Mesothelial cell of epicardium (in vitro differentiated cells): Measurements from ENCODE around the gene DAGLA. TPM values are rescaled to one million over a fixed set of nuclear protein-coding genes. Genes with fewer than 3 reads are reported as not detected.

Experiments used
- DNase-seq, 2 experiments: peaks; one replicate each; pipeline ENCODE4 v3.0.0; 2021; ENCODE audit warnings: low spot score in 2 of 2; ENCODE audit not compliant: unreplicated experiment in 2 of 2
- H3K27ac Mint-ChIP-seq: 2 replicates; pipeline ENCODE4 v1.8.0; 2021; ENCODE audit warnings: mixed read lengths
- H3K27me3 Mint-ChIP-seq: 2 replicates; pipeline ENCODE4 v1.8.0; 2021; ENCODE audit warnings: low read depth, mixed read lengths
- H3K36me3 Mint-ChIP-seq: 2 replicates; pipeline ENCODE4 v1.8.0; 2021; ENCODE audit warnings: mixed read lengths
- H3K4me1 Mint-ChIP-seq: 2 replicates; pipeline ENCODE4 v1.8.0; 2021; ENCODE audit warnings: mixed read lengths
- H3K4me3 Mint-ChIP-seq: 2 replicates; pipeline ENCODE4 v1.8.0; 2021; ENCODE audit warnings: mild to moderate bottlenecking, moderate library complexity, mixed read lengths
- H3K9me3 Mint-ChIP-seq: 2 replicates; pipeline ENCODE4 v1.8.0; 2021; ENCODE audit warnings: mixed read lengths
- total RNA-seq: library from RNA; stranded (reverse); gene quantifications from 3 replicates; pipeline ENCODE4 v1.2.1, GENCODE V29; 2021
- TF ChIP-seq, protein P1 (sequence below): fragments of 200-600 bp; sonication (generic); IDR thresholded peaks from one replicate; pipeline ENCODE4 v1.5.0; 2021; ENCODE audit warnings: antibody characterized with exemption; ENCODE audit not compliant: unreplicated experiment

The DAGLA gene
- total RNA-seq, 1 donor from 2014 or later, result 8.1 TPM

DNA sequence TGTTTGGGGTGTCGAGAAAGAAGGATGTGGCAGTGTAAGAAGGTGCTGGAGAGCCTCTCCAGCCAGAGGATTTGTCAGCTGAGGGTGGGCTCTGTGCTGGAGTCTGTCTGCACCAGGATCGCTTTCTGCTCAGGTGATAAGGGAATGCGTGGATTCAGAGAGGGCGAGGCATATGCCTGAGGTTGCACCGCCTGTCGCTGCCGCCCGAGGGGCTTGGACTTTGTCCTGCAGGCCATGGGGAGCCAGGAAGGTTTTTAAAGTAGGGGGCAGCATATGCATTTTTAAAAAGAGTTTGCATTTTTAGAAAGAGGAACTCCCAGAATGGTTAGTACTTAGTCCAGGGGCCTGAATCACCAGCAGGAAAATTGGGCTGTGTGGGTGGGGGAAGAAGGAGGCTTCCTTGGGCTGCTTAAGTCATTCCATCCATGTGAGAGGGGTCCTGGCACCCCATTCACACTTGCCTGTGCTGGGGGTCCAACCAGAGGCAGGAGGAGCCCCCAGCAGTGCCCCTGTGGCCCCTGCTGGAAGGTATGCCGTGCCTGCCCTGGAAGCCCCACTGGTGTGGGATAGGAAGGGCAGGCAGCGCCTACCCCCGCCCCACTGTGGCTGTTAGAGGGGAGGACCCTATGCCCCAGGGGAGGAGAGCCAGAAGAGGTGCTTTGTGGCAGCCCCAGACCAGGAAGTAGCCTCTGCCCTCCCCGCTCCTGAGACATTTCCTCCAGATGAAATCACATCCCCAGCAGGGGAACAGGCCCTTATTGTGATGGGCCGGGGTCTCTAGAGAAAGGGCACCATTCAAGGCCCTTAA is 36.5 kb downstream of the DAGLA start:
- DNase-seq, result no peak
- no peaks in the 10 kb centered on the region for H3K36me3 Mint-ChIP-seq
- H3K27ac Mint-ChIP-seq, result no peak overlapping the region
- H3K4me1 Mint-ChIP-seq, result peaks cover 12% of the 10 kb centered on the region
- TF ChIP-seq, protein P1, sequence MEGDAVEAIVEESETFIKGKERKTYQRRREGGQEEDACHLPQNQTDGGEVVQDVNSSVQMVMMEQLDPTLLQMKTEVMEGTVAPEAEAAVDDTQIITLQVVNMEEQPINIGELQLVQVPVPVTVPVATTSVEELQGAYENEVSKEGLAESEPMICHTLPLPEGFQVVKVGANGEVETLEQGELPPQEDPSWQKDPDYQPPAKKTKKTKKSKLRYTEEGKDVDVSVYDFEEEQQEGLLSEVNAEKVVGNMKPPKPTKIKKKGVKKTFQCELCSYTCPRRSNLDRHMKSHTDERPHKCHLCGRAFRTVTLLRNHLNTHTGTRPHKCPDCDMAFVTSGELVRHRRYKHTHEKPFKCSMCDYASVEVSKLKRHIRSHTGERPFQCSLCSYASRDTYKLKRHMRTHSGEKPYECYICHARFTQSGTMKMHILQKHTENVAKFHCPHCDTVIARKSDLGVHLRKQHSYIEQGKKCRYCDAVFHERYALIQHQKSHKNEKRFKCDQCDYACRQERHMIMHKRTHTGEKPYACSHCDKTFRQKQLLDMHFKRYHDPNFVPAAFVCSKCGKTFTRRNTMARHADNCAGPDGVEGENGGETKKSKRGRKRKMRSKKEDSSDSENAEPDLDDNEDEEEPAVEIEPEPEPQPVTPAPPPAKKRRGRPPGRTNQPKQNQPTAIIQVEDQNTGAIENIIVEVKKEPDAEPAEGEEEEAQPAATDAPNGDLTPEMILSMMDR, result no peak
- H3K27me3 Mint-ChIP-seq, result no peaks in the 10 kb centered on the region
- H3K4me3 Mint-ChIP-seq, result peak overlapping the region; percentile 33
- no peaks in the 10 kb centered on the region for H3K9me3 Mint-ChIP-seq

DNA sequence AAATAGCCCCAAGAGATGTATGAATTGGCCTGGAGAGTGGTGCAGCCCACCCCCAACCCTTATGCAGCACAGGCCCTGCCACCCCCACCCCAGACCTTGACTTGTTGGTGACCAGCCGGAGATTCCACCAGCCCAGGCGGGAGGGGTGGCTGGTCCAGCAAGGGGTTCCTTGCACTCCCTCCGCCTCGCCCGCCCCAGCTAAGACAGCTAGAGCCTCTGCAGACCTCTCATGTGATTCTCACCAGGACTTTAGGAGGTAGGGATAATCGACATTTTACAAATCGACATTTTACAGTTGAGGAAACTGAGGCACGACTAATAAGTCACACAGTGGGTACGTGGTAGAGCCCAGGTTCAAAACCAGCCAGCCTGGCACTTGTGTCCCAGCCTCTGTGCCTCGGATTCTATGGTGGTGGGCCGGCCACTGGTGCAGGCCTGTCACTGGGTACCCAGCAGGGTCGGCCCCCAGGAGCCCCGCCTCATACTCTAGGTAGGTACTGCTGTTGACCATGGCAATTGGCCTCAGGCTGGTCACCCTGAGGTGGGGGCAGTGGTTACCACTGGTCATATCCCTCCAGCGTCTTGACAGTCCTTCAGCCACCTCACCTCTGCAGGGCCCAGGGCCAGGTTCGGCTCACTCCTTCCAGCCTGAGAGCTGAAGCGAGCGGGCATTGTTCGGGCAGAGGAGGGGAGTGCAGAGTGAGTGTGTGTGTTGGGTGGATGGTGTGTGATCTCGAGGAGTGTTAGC is 37.3 kb downstream of the DAGLA start:
- TF ChIP-seq, protein P1, result no peak
- H3K9me3 Mint-ChIP-seq, result no peaks in the 10 kb centered on the region
- DNase-seq, result no peak
- H3K36me3 Mint-ChIP-seq, result no peaks in the 10 kb centered on the region
- H3K4me1 Mint-ChIP-seq, result peaks cover 12% of the 10 kb centered on the region
- H3K4me3 Mint-ChIP-seq, result peak overlapping the region; percentile 84
- H3K27me3 Mint-ChIP-seq, result no peaks in the 10 kb centered on the region
- peak overlapping the region; percentile 94 for H3K27ac Mint-ChIP-seq

DNA sequence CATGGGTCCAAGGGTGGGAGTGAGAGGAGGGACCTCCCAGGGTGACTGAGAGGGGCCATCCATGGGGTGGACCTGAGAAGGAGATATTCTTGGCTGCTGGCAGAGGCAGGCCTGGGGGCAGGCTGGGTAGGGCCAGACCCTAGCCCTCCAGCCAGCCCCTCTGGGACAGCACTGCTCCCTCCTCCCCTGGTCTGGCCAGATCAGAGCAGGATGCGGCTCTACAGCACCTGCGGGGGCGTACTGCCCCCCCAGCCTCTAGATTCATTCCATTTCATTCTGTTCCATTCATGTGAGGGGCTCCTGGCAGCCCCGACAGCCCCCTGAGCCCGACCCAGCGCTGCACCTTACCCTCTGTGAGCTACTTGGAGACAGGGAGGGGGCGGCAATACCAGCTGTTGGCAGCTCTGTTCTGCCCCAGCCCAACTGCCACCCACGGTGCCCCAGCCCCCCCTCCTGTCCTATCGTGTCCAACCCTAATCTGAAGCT is 37.9 kb downstream of the DAGLA start:
- H3K36me3 Mint-ChIP-seq, result peaks cover 2% of the 10 kb centered on the region
- H3K4me3 Mint-ChIP-seq, result peak overlapping the region; percentile 84

DNA sequence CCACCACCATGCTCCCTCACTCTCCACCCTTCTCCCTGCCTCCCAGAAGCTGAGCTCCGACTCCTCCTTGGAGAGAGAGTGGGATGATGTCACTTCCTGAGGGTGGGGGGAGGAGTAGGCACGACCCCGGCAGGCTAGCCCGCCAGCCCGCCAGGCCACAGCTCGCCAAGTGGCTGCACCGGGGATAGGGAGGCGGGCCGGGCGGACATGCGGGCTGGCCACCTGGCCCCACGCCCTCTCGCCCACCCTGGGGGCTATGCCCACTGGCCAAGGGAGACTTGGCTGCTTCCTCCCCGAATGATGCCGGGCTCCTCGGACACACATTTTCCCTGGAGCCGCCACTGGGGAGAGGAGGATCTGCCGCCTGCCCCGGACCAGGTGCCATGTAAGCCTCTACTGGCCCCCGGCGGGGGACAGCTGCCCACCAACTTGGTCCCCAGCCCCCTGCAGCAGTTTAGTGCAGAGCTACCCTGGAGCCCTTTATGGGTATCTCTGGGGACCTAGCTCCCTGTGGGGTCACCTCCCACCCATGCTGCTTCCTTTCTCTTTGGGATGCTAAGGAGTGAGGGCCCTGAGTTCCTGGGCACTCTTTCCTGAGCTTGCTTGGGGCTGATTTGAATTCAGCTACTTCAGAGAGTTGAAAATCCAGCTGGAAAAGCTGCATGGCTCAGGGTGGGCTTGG is 38.6 kb downstream of the DAGLA start:
- peaks cover 12% of the 10 kb centered on the region for H3K4me1 Mint-ChIP-seq
- H3K27ac Mint-ChIP-seq, result peak overlapping the region; percentile 94
- TF ChIP-seq, protein P1, result no peak
- no peaks in the 10 kb centered on the region for H3K9me3 Mint-ChIP-seq
- peak; percentile 51 to 70 for DNase-seq
- peak overlapping the region; percentile 84 for H3K4me3 Mint-ChIP-seq
- H3K27me3 Mint-ChIP-seq, result no peaks in the 10 kb centered on the region
- H3K36me3 Mint-ChIP-seq, result peaks cover 2% of the 10 kb centered on the region

More for the DNA sequence above, 37.9 kb downstream of the DAGLA start:
- no peaks in the 10 kb centered on the region for H3K27me3 Mint-ChIP-seq
- no peaks in the 10 kb centered on the region for H3K9me3 Mint-ChIP-seq
- TF ChIP-seq, protein P1, result no peak
- H3K27ac Mint-ChIP-seq, result peak overlapping the region; percentile 94
- H3K4me1 Mint-ChIP-seq, result peaks cover 12% of the 10 kb centered on the region
- DNase-seq, result no peak

DNA sequence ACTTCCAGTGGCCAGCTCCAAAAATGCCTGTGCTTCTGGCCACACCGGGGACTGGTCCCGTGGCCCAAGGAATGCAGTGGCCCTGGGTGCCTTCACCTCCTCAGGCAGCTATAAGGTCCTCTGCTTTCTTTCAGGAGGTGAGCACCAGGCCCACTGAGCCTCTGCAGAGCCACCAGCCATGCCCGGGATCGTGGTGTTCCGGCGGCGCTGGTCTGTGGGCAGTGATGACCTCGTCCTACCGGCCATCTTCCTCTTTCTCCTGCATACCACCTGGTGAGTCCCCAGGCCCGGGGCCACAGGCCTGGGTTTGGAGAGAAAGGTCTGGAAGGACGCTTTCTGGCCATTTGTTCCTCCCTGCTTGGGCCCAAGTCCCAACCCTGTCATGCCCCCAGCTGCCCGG is 39.8 kb downstream of the DAGLA start:
- no peak for DNase-seq
- no peak overlapping the region for H3K27ac Mint-ChIP-seq
- peak overlapping the region; percentile 10 for H3K4me3 Mint-ChIP-seq
- H3K27me3 Mint-ChIP-seq, result no peaks in the 10 kb centered on the region
- H3K36me3 Mint-ChIP-seq, result peaks cover 2% of the 10 kb centered on the region
- TF ChIP-seq, protein P1, result no peak
- peaks cover 12% of the 10 kb centered on the region for H3K4me1 Mint-ChIP-seq
- H3K9me3 Mint-ChIP-seq, result no peaks in the 10 kb centered on the region
